Endothelial cell of umbilical vein (primary cell): ENCODE measurements around the gene SMIM41. TPM values are rescaled to one million over a fixed set of nuclear protein-coding genes. Genes with fewer than 3 reads are reported as not detected.

Experiments
- BruUV-seq: library from RNA; stranded (reverse); fragments of 400-500 nt; replicated peaks from 2 replicates; lab custom pipeline; 2021; lab: Mats Ljungman, UMichigan
- CTCF ChIA-PET: fragments of 300-600, 350-600 bp; sonication (Branson Sonifier 250); formaldehyde crosslinking; loops from one replicate; lab custom pipeline; 2021; ENCODE audit warnings: antibody characterized with exemption, inconsistent platforms; lab: Charles Lee
- POLR2A ChIA-PET: fragments of 300-600, 350-600 bp; sonication (Branson Sonifier 250); formaldehyde crosslinking; loops from one replicate; lab custom pipeline; 2021; ENCODE audit warnings: antibody characterized with exemption, inconsistent platforms; lab: Charles Lee
- DNase-seq: peaks from one replicate; pipeline ENCODE4 v3.0.0-alpha.2; 2011; ENCODE audit warnings: low read depth, low spot score
- FAIRE-seq: peaks from 2 replicates; lab custom pipeline; 2011; peaks lifted over from hg19 to GRCh38; lab: Jason Lieb, UNC
- H2AFZ ChIP-seq: 2 replicates; pipeline ENCODE4 v1.6.0; 2012; ENCODE audit warnings: low read depth, low read length, control low read depth, inconsistent platforms
- H3K27ac ChIP-seq: 2 replicates; pipeline ENCODE4 v1.5.1; 2011; ENCODE audit warnings: low read depth, mild to moderate bottlenecking, control low read depth, low read length, moderate library complexity; ENCODE audit not compliant: insufficient read depth
- H3K27me3 ChIP-seq, 2 experiments: 2 replicates each; pipeline versions ENCODE4 v1.6.0 to v1.6.1; 2011; ENCODE audit warnings: low read length in 2 of 2, mixed read lengths in 1 of 2; ENCODE audit not compliant: control insufficient read depth in 2 of 2, insufficient read depth in 2 of 2
- H3K36me3 ChIP-seq, 2 experiments: 2 replicates in 1 of 2; 3 replicates in 1 of 2; pipeline ENCODE4 v1.5.1; 2011; ENCODE audit warnings: low read length in 2 of 2, mild to moderate bottlenecking in 1 of 2, moderate library complexity in 1 of 2; ENCODE audit not compliant: control insufficient read depth in 2 of 2, insufficient read depth in 2 of 2; ENCODE audit errors: extremely low read depth in 1 of 2
- H3K4me1 ChIP-seq: 3 replicates; pipeline ENCODE4 v1.5.1; 2011; ENCODE audit warnings: mild to moderate bottlenecking, low read length; ENCODE audit not compliant: control insufficient read depth, insufficient read depth; ENCODE audit errors: extremely low read depth
- H3K4me2 ChIP-seq: 2 replicates; pipeline ENCODE4 v1.6.1; 2011; ENCODE audit warnings: low read length, control low read depth, mixed read lengths; ENCODE audit not compliant: insufficient read depth
- H3K4me3 ChIP-seq, 3 experiments: fragments of 200-600 bp in 1 of 3; sonication (generic), shearing (Covaris generic) in 1 of 3; replicated peaks in 1 of 3; 2 replicates each; pipeline ENCODE4 v1.5.1; 2011 to 2016; ENCODE audit warnings: control low read depth in 3 of 3, low read length in 3 of 3, mild to moderate bottlenecking in 2 of 3, inconsistent platforms in 1 of 3, low read depth in 1 of 3, moderate library complexity in 1 of 3; ENCODE audit not compliant: insufficient read depth in 1 of 3
- H3K79me2 ChIP-seq: 2 replicates; pipeline ENCODE4 v1.6.0; 2012; ENCODE audit warnings: low read length, inconsistent platforms; ENCODE audit not compliant: control insufficient read depth, insufficient read depth
- H3K9ac ChIP-seq: replicated peaks from 2 replicates; pipeline ENCODE3; 2011; ENCODE audit warnings: low read length, control low read depth; ENCODE audit not compliant: insufficient read depth; ENCODE audit errors: extremely low read depth
- H3K9me1 ChIP-seq: replicated peaks from 3 replicates; pipeline ENCODE4 v1.6.0; 2011; ENCODE audit warnings: mild to moderate bottlenecking, low read length; ENCODE audit not compliant: control insufficient read depth, insufficient read depth; ENCODE audit errors: extremely low read depth
- H3K9me3 ChIP-seq: replicated peaks from 2 replicates; pipeline ENCODE4 v1.5.1; 2012; ENCODE audit warnings: low read length, inconsistent platforms; ENCODE audit not compliant: control insufficient read depth, insufficient read depth
- H4K20me1 ChIP-seq: replicated peaks from 2 replicates; pipeline ENCODE3; 2011; ENCODE audit warnings: mild to moderate bottlenecking, low read length; ENCODE audit not compliant: control insufficient read depth, insufficient read depth; ENCODE audit errors: extremely low read depth
- CTCF ChIP-seq, 2 donors: IDR thresholded peaks; 1 replicate in 1 of 2; 2 replicates in 1 of 2; pipeline ENCODE4 v1.5.1; 2011; ENCODE audit warnings: low read length in 2 of 2, mild to moderate bottlenecking in 2 of 2, moderate library complexity in 2 of 2, control low read depth in 1 of 2, inconsistent platforms in 1 of 2, low read depth in 1 of 2; ENCODE audit not compliant: insufficient read depth in 1 of 2; ENCODE audit errors: extremely low read depth in 1 of 2
- EZH2 ChIP-seq: IDR thresholded peaks from 2 replicates; pipeline ENCODE4 v1.6.1; 2012; ENCODE audit warnings: borderline replicate concordance, low read depth, mild to moderate bottlenecking, moderate library complexity, low read length, inconsistent platforms; ENCODE audit not compliant: severe bottlenecking
- FOS ChIP-seq: IDR thresholded peaks from 2 replicates; pipeline ENCODE4 v1.6.1; 2011; ENCODE audit warnings: mild to moderate bottlenecking, low read length, moderate library complexity, borderline replicate concordance; ENCODE audit not compliant: insufficient read depth
- GATA2 ChIP-seq: IDR thresholded peaks from 2 replicates; pipeline ENCODE4 v1.7.0; 2011; ENCODE audit warnings: low read depth, mild to moderate bottlenecking, moderate library complexity, mixed read lengths, low read length; ENCODE audit not compliant: insufficient read length, insufficient read depth
- JUN ChIP-seq: IDR thresholded peaks from 2 replicates; pipeline ENCODE4 v1.6.1; 2011; ENCODE audit warnings: borderline replicate concordance, low read depth; ENCODE audit not compliant: insufficient read length, insufficient read depth
- MAX ChIP-seq: IDR thresholded peaks from 2 replicates; pipeline ENCODE4 v1.6.1; 2011; ENCODE audit not compliant: insufficient read depth, insufficient read length
- MYC ChIP-seq: IDR thresholded peaks from one replicate; pipeline ENCODE4 v1.6.1; 2011; ENCODE audit warnings: mild to moderate bottlenecking, low read depth, low read length
- POLR2A ChIP-seq: IDR thresholded peaks from 2 replicates; pipeline ENCODE4 v1.6.1; 2012; ENCODE audit warnings: low read depth, mild to moderate bottlenecking, control low read depth, low read length
- POLR2AphosphoS5 ChIP-seq: IDR thresholded peaks from 2 replicates; pipeline ENCODE4 v1.6.1; 2012; ENCODE audit warnings: low read depth, mild to moderate bottlenecking, control low read depth, low read length, moderate library complexity; ENCODE audit not compliant: insufficient read depth
- dilution Hi-C: fragments of 300-500 bp; cut with MboI; formaldehyde crosslinking; loops from one replicate; pipeline ENCODE4 v1.15.0; 2019; ENCODE audit warnings: low sequenced_read_pairs; ENCODE audit not compliant: extremely low pct_ligation_motif_present
- intact Hi-C: fragments of 100-400 bp; cut with micrococcal nuclease; formaldehyde crosslinking; loops from one replicate; pipeline ENCODE4 v1.10.0; 2022
- polyA plus RNA-seq, 4 experiments: library from polyadenylated mRNA; depleted of rRNA in 3 of 4; stranded (reverse) in 3 of 4; unstranded in 1 of 4; fragments of >200 nt; gene quantifications; 2 replicates each; pipeline versions ENCODE4 v1.2.1 to v1.2.3, GENCODE V29; 2011 to 2012; ENCODE audit warnings: missing spikeins in 1 of 4
- total RNA-seq: library from RNA; stranded (reverse); gene quantifications from 2 replicates; pipeline ENCODE4 v1.2.3, GENCODE V29; 2021

Gene SMIM41
- total and polyA plus RNA-seq, 2 donors (not counting 3 experiments of a cell fraction or from before 2014, with no cell fraction given) = not detected

GRCh38 chr12:52086366-52086765, 6.9 kb downstream of the SMIM41 start:
- FAIRE-seq = no peak
- peaks cover 5% of the 10 kb centered on the region for H3K4me1 ChIP-seq
- intact Hi-C loops = no loop called here

More at GRCh38 chr12:52086366-52086765, 6.9 kb downstream of the SMIM41 start:
- dilution Hi-C loops = no loop called here
- Histone ChIP-seq H2AFZ (no peak overlapping the region), H3K9ac (no peak overlapping the region), H3K4me3 (no peak overlapping the region), H3K4me2 (no peak overlapping the region), H3K79me2 (no peaks in the 10 kb centered on the region), H3K9me1 (no peaks in the 10 kb centered on the region), H3K27ac (no peak overlapping the region), H3K27me3 (peaks cover 10 to 12% of the 10 kb centered on the region in 2 experiments), H3K36me3 (no peaks in the 10 kb centered on the region), H3K9me3 (no peaks in the 10 kb centered on the region), H4K20me1 (no peaks in the 10 kb centered on the region)
- DNase-seq = no peak
- ChIA-PET CTCF (interaction anchor here (0.6 to 12.8 kb wide), 4 partner anchors 18 to 60 kb away, joined by 3 to 452 read pairs (median 8); no protein-coding TSS in a partner anchor), POLR2A (no interaction called here)
- TF ChIP-seq EZH2 (no peak), FOS (no peak), GATA2 (no peak), POLR2AphosphoS5 (no peak), POLR2A (no peak), MAX (no peak), JUN (no peak), CTCF (IDR thresholded peaks at IDR 0.05; ENCODE audit: extremely low read depth in 1 of 2, insufficient read depth in 1 of 2, low read depth in 1 of 2, low read length in 2 of 2) (no peak), MYC (no peak)
- no TSS peak for BruUV-seq
